HG02588 (cell line): ENCODE data around the gene CSTF1.

Experiments used
- ATAC-seq: cut with Tn5 transposase; IDR thresholded peaks from one replicate; pipeline ENCODE4 v1.9.1; 2021; ENCODE audit warnings: mild to moderate bottlenecking, moderate library complexity; ENCODE audit not compliant: unreplicated experiment

The CSTF1 gene

GRCh38 chr20:56449459-56449858, 57.0 kb downstream of the CSTF1 start:
- ATAC-seq = no peak

- no peak for ATAC-seq
These were observed 58.8 kb downstream of the CSTF1 start for GRCh38 chr20:56451056-56451765.

- peak; percentile 62 for ATAC-seq
These were observed 60.9 kb downstream of the CSTF1 start for GRCh38 chr20:56453352-56453751.

- ATAC-seq = peak; percentile 91
These were observed 62.3 kb downstream of the CSTF1 start for GRCh38 chr20:56454754-56455153.
